Suprapubic skin (tissue), 4 donors: ENCODE results near the gene ZNF407. TPM values are rescaled to one million over a fixed set of nuclear protein-coding genes. Genes with fewer than 3 reads are reported as not detected.

Experiments used
- DNase-seq, 2 donors: peaks; one replicate each; pipeline ENCODE4 v3.0.0-alpha.2; 2019; ENCODE audit warnings: low spot score in 2 of 2
- H3K27ac ChIP-seq: fragments of 200-600 bp; sonication (generic); one replicate; pipeline ENCODE4 v1.5.1; 2019
- H3K27me3 ChIP-seq: fragments of 200-600 bp; sonication (generic); one replicate; pipeline ENCODE4 v1.5.1; 2019
- H3K36me3 ChIP-seq: fragments of 200-600 bp; sonication (generic); one replicate; pipeline ENCODE4 v1.5.1; 2019
- H3K4me1 ChIP-seq: fragments of 200-600 bp; sonication (generic); one replicate; pipeline ENCODE4 v1.5.1; 2019
- H3K4me3 ChIP-seq: fragments of 200-600 bp; sonication (generic); one replicate; pipeline ENCODE4 v1.5.1; 2019; ENCODE audit warnings: mild to moderate bottlenecking
- H3K9me3 ChIP-seq: fragments of 200-600 bp; sonication (generic); one replicate; pipeline ENCODE4 v1.5.1; 2019
- EP300 ChIP-seq: sonication (generic); formaldehyde crosslinking; IDR thresholded peaks from one replicate; pipeline ENCODE4 v1.6.1; 2017; ENCODE audit warnings: antibody characterized with exemption
- POLR2A ChIP-seq, 2 donors: fragments of 450-650 bp; IDR thresholded peaks; one replicate each; pipeline ENCODE4 v1.6.1; 2017; ENCODE audit warnings: antibody characterized with exemption in 2 of 2, mild to moderate bottlenecking in 2 of 2, moderate library complexity in 2 of 2
- POLR2AphosphoS5 ChIP-seq, 3 donors: sonication (generic); formaldehyde crosslinking; IDR thresholded peaks; one replicate each; pipeline ENCODE4 v1.6.1; 2017; ENCODE audit warnings: antibody characterized with exemption in 3 of 3
- WGBS: methylation state at CpG from one replicate; pipeline ENCODE4 v1.1.5; 2018; 5-methylcytosine and 5-hydroxymethylcytosine counted together
- total RNA-seq, 4 donors: library from RNA; depleted of rRNA; stranded (reverse); fragments of >200 nt; gene quantifications; one replicate each; pipeline ENCODE4 v1.1.0, GENCODE V29; 2016
- TF ChIP-seq, protein P1 (sequence below), 2 donors: fragments of 200-600 bp in 1 of 2; fragments of 450-650 bp in 1 of 2; sonication (generic) in 1 of 2; IDR thresholded peaks; one replicate each; pipeline ENCODE4 v1.5.1; 2016 to 2019; ENCODE audit warnings: antibody characterized with exemption in 2 of 2, mild to moderate bottlenecking in 1 of 2, moderate library complexity in 1 of 2

Gene ZNF407
- total RNA-seq, 4 donors from 2014 or later, result 10.7 to 22.1 (median 13.8) TPM

DNA sequence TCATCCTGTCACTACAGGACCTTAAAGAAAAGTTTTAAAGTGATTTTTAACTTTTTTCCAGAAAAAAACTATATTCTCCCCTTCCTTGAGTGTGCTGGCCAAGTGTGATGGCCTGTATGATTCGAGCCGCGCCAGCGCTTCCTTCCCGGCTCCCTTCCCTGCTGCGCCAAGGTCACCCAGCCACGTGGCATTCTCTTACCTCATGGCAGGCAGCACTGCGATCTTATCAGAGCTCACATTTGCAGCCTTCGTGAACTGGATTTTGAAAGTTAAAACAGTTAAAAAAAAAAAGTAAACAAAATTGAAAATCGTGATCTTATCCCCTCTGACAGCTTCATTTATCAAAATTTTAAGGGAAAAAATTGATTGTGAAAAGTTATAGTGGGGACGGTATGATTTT is 331.4 kb downstream of the ZNF407 start:
- no peaks in the 10 kb centered on the region for H3K4me1 ChIP-seq
- no peaks in the 10 kb centered on the region for H3K27me3 ChIP-seq
- DNase-seq, result no peak
- TF ChIP-seq EP300, result no peak
- TF ChIP-seq, protein P1, sequence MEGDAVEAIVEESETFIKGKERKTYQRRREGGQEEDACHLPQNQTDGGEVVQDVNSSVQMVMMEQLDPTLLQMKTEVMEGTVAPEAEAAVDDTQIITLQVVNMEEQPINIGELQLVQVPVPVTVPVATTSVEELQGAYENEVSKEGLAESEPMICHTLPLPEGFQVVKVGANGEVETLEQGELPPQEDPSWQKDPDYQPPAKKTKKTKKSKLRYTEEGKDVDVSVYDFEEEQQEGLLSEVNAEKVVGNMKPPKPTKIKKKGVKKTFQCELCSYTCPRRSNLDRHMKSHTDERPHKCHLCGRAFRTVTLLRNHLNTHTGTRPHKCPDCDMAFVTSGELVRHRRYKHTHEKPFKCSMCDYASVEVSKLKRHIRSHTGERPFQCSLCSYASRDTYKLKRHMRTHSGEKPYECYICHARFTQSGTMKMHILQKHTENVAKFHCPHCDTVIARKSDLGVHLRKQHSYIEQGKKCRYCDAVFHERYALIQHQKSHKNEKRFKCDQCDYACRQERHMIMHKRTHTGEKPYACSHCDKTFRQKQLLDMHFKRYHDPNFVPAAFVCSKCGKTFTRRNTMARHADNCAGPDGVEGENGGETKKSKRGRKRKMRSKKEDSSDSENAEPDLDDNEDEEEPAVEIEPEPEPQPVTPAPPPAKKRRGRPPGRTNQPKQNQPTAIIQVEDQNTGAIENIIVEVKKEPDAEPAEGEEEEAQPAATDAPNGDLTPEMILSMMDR (IDR thresholded peaks at IDR 0.05), result no peak
- no peak for TF ChIP-seq POLR2A (IDR thresholded peaks at IDR 0.05)
- no peak for TF ChIP-seq POLR2AphosphoS5 (IDR thresholded peaks at IDR 0.05)
- no peak overlapping the region for H3K4me3 ChIP-seq
- H3K27ac ChIP-seq, result no peak overlapping the region
- WGBS, result 83% methylated on average over 11 of the region's 11 CpGs
- H3K36me3 ChIP-seq, result no peaks in the 10 kb centered on the region
- H3K9me3 ChIP-seq, result no peaks in the 10 kb centered on the region

- no peak for TF ChIP-seq EP300
- no peak for TF ChIP-seq POLR2AphosphoS5 (IDR thresholded peaks at IDR 0.05)
- TF ChIP-seq, protein P1 (IDR thresholded peaks at IDR 0.05), result no peak
- no peak for TF ChIP-seq POLR2A (IDR thresholded peaks at IDR 0.05)
- WGBS, result 94% methylated on average over 1 of the region's 1 CpG
- DNase-seq, result no peak
These were observed 332.9 kb downstream of the ZNF407 start for GRCh38 chr18:74930616-74931015.

GRCh38 chr18:74933930-74934329 is 336.3 kb downstream of the ZNF407 start:
- H3K27ac ChIP-seq, result no peak overlapping the region
- TF ChIP-seq POLR2A (IDR thresholded peaks at IDR 0.05) (no peak), POLR2AphosphoS5 (IDR thresholded peaks at IDR 0.05) (no peak), EP300 (no peak)
- TF ChIP-seq, protein P1 (IDR thresholded peaks at IDR 0.05), result no peak
- no peaks in the 10 kb centered on the region for H3K27me3 ChIP-seq
- no peaks in the 10 kb centered on the region for H3K36me3 ChIP-seq
- WGBS, result 76% methylated on average over 4 of the region's 4 CpGs
- no peaks in the 10 kb centered on the region for H3K9me3 ChIP-seq
- H3K4me3 ChIP-seq, result no peak overlapping the region
- no peak for DNase-seq
- H3K4me1 ChIP-seq, result no peaks in the 10 kb centered on the region

More at GRCh38 chr18:74930616-74931015, 332.9 kb downstream of the ZNF407 start:
- no peak overlapping the region for H3K27ac ChIP-seq
- H3K27me3 ChIP-seq, result no peaks in the 10 kb centered on the region
- H3K4me1 ChIP-seq, result no peaks in the 10 kb centered on the region
- no peak overlapping the region for H3K4me3 ChIP-seq
- no peaks in the 10 kb centered on the region for H3K9me3 ChIP-seq
- H3K36me3 ChIP-seq, result no peaks in the 10 kb centered on the region

GRCh38 chr18:74935434-74935833 is 337.8 kb downstream of the ZNF407 start:
- TF ChIP-seq, protein P1 (IDR thresholded peaks at IDR 0.05), result no peak
- TF ChIP-seq EP300 (no peak), POLR2A (IDR thresholded peaks at IDR 0.05) (no peak), POLR2AphosphoS5 (IDR thresholded peaks at IDR 0.05) (no peak)
- Histone ChIP-seq H3K27ac (no peak overlapping the region), H3K4me1 (no peaks in the 10 kb centered on the region), H3K9me3 (no peaks in the 10 kb centered on the region), H3K36me3 (no peaks in the 10 kb centered on the region), H3K4me3 (no peak overlapping the region), H3K27me3 (no peaks in the 10 kb centered on the region)
- DNase-seq, result no peak
- WGBS, result 95% methylated on average over 7 of the region's 7 CpGs

DNA sequence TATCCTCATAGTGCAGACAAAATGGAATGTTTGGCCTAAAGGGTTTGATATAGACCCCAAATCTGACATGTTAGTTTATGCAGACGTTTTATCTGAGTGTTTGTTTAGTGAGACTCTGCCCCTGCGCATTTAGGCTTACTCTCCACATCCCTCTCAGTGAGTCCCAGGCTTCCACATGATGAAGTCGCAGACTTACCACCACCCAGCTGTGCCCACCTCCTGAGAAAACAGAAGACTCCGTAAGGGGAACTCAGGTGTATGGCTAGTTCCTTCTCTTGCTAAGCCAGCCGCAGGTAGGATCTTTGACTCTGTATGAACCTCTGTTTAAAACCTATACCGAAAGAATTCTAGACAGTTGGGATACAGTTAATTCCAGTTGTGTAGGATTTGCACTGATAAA is 338.7 kb downstream of the ZNF407 start:
- TF ChIP-seq POLR2AphosphoS5 (IDR thresholded peaks at IDR 0.05) (no peak), POLR2A (IDR thresholded peaks at IDR 0.05) (no peak)
- no peaks in the 10 kb centered on the region for H3K9me3 ChIP-seq
- no peaks in the 10 kb centered on the region for H3K36me3 ChIP-seq
- no peak overlapping the region for H3K4me3 ChIP-seq
- H3K4me1 ChIP-seq, result no peaks in the 10 kb centered on the region
- H3K27me3 ChIP-seq, result no peaks in the 10 kb centered on the region
- WGBS, result 84% methylated on average over 6 of the region's 6 CpGs
- DNase-seq, result no peak
- no peak overlapping the region for H3K27ac ChIP-seq

DNA sequence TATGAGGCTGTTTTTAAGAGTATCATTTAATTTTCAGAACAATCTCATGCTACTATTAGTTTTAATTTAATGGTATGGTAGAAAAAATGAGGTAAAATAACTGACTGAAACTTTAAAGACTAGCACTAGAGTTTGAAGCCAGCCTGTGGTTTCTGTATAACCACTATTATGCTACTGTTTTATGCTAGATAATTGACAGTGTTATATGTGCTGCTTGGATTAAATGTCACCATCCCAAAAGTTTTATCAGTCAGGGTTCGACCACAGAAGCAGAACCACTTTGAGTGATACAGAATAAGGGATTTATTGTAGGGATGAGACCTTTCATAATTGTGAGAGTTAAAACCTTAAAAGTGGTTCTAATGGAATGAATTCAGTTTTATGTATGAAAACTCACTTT is 339.6 kb downstream of the ZNF407 start:
- TF ChIP-seq POLR2A (IDR thresholded peaks at IDR 0.05), result no peak
- no peak for TF ChIP-seq EP300
- no peak for TF ChIP-seq POLR2AphosphoS5 (IDR thresholded peaks at IDR 0.05)
- TF ChIP-seq, protein P1 (IDR thresholded peaks at IDR 0.05), result no peak
- H3K27me3 ChIP-seq, result no peaks in the 10 kb centered on the region
- no peaks in the 10 kb centered on the region for H3K36me3 ChIP-seq
- H3K4me1 ChIP-seq, result no peaks in the 10 kb centered on the region
- no peak for DNase-seq
- no peak overlapping the region for H3K27ac ChIP-seq
- H3K9me3 ChIP-seq, result no peaks in the 10 kb centered on the region
- WGBS, result 95% methylated on average over 1 of the region's 1 CpG
- H3K4me3 ChIP-seq, result no peak overlapping the region
